Hair follicle dermal papilla cell (primary cell): Measurements from ENCODE around the gene MYBPHL. TPM values are rescaled to one million over a fixed set of nuclear protein-coding genes. Genes with fewer than 3 reads are reported as not detected.

ENCODE experiments used
- total RNA-seq: library from RNA; depleted of rRNA; stranded (reverse); fragments of >200 nt; gene quantifications from 2 replicates; pipeline ENCODE4 v1.2.3, GENCODE V29; 2012

The MYBPHL gene
- total RNA-seq, result not detected in 2 replicates

GRCh38 chr1:109306832-109307273, at the start of gene MYBPHL:
Gene MYBPHL (minus strand): TSS chr1:109307011. CDS start chr1:109306991, 20 bp downstream.

DNA sequence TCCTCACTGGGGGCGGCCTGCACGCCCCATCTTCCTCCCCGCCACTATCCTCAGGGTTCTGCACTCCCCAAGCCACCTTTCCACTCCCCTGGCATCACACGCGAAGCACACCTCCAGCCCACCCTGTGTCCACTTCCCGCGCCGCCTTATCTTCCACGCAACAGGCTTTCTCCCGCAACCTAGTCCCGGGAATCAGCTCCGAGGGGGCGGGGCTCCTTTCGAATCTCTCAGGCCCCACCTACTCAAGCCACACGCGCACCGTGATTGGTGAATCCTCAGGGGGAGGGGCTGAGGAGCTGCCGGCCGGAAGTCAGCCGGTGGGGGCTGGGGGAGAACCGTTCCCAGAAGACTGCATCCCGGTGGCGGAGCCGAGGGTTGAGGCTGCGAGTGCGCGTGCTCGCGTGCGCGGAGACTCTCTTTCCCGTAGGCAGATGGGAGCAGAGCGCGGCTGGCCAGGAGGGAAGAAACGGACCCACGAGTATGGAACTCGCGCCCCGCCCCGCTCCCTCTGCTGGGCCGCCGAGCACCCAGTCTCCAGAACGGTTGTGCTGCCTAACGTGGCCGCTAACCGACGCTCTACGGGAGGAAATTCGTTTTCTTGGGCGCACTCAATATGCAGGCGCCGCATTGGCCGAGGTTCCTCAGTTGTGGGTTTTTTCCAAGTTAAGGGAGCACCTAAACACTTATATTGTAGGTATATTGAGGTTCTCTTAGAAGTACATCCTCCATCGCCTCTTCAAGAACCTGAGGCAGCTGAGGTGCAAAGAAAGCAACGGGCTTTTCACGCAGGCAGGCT, 23.7 kb downstream of the MYBPHL start, which contains the start of gene PSRC1:
TSS of gene PSRC1 (minus strand) at position 194 of the 796 bp plus-strand sequence.

DNA sequence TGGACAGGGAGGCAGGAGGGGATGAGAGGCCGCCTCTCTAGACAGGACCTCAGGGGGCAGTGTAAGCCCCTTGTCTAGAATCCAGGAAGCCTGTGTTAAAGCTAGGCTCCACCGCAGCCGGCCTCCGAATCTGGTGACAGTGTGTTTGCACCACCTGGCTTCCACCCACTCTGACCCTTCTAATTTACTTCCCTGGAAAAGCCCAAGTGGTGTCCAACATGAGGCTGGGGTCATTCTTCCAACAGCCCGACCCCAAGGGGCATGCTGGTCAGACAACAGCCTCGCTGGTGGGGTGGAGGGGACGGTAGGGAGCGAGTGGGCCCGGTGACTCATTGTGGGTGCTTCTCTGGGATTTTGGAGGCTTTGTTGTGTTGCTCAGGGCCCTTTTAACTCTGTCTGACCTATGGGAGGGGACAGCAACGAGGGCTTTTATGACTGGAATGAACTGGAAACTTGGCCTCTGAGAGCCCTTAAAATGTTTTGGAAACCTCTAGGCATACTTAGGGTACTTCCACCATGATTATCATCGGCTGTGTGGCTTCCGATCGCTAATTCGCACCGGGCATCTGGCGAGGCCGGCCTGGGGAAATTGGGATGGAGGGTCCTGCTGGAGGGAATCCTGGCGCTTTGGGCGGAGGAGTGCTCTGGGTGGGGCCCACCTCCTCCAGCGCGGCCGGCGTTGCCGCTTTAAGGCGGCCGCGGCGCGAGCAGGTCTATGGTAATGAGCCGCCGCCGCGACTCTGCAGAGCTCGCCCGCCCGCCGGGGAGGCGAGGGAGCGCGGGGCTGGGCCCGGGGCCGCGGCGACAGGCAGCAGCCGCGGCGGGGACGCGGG, 57.8 kb downstream of the MYBPHL start, which contains the start of gene CELSR2:
TSS of gene CELSR2 (plus strand) at position 743 of the 833 bp plus-strand sequence. CDS start 541 bp downstream, outside the sequence.

Other genes starting within 250 kb of the MYBPHL start
- gene TAF13, start 231.0 kb downstream of the MYBPHL start, total RNA-seq, result 68.7 and 86.2 TPM in 2 replicates
- 32.2 and 34.1 TPM in 2 replicates for gene TMEM167B, start 216.2 kb downstream of the MYBPHL start, total RNA-seq
- gene ELAPOR1, start 192.9 kb downstream of the MYBPHL start, total RNA-seq, result 0.32 and 0.85 TPM in 2 replicates
- 299 and 317 TPM in 2 replicates for gene SARS1, start 93.1 kb downstream of the MYBPHL start, total RNA-seq
- gene CELSR2, start 57.5 kb downstream of the MYBPHL start, total RNA-seq, result 0.97 and 1.8 TPM in 2 replicates
- gene PSRC1, start 23.9 kb downstream of the MYBPHL start, total RNA-seq, result 3.0 and 5.0 TPM in 2 replicates
- gene SORT1, start 90.9 kb upstream of the MYBPHL start, total RNA-seq, result 9.6 and 13.1 TPM in 2 replicates
- gene PSMA5, start 119.4 kb upstream of the MYBPHL start, total RNA-seq, result 31.3 and 47.8 TPM in 2 replicates
- under 0.01 and 0.12 TPM in 2 replicates for gene SYPL2, start 159.5 kb upstream of the MYBPHL start, total RNA-seq
- 3.5 and 3.7 TPM in 2 replicates for gene ATXN7L2, start 176.9 kb upstream of the MYBPHL start, total RNA-seq
- 11.7 and 12.2 TPM in 2 replicates for gene CYB561D1, start 187.1 kb upstream of the MYBPHL start, total RNA-seq
- gene AMIGO1, start 202.7 kb upstream of the MYBPHL start, total RNA-seq, result 3.3 and 4.9 TPM in 2 replicates
- not detected in 2 replicates for gene GPR61, start 232.9 kb upstream of the MYBPHL start, total RNA-seq
- 12.9 and 14.3 TPM in 2 replicates for gene GNAI3, start 241.6 kb upstream of the MYBPHL start, total RNA-seq